GM10266 (cell line): ENCODE measurements around the gene DACT3.

Experiments used
- DNase-seq: peaks from one replicate; pipeline ENCODE4 v3.0.0; 2012; ENCODE audit errors: extremely low spot score
- CTCF ChIP-seq: IDR thresholded peaks from 2 replicates; pipeline ENCODE4 v1.5.1; 2012; ENCODE audit warnings: mild to moderate bottlenecking, low read depth; ENCODE audit not compliant: control insufficient read depth, insufficient read depth; ENCODE audit errors: missing control alignments

The DACT3 gene

GRCh38 chr19:46603752-46604231 lies 57.2 kb downstream of the DACT3 start:
- no peak for TF ChIP-seq CTCF
- DNase-seq = no peak

- TF ChIP-seq CTCF = no peak
- peak; percentile 44 for DNase-seq
Measured at GRCh38 chr19:46603195-46603637, 57.8 kb downstream of the DACT3 start.

- no peak for TF ChIP-seq CTCF
- DNase-seq = peak; percentile 17
Measured at GRCh38 chr19:46602392-46603194, 58.4 kb downstream of the DACT3 start.

- DNase-seq = peak; percentile 24
Measured at GRCh38 chr19:46601318-46602224, 59.4 kb downstream of the DACT3 start, which contains the start of gene CALM3. TSS of gene CALM3 (plus strand) at chr19:46601330. CDS start at chr19:46601435, 105 bp downstream.

GRCh38 chr19:46600384-46601317 lies 60.3 kb downstream of the DACT3 start:
- no peak for TF ChIP-seq CTCF
- peak; percentile 96 for DNase-seq

More at GRCh38 chr19:46601318-46602224, 59.4 kb downstream of the DACT3 start, which contains the start of gene CALM3:
- no peak for TF ChIP-seq CTCF

GRCh38 chr19:46599716-46600373 lies 61.1 kb downstream of the DACT3 start:
- DNase-seq = peak; percentile 10
- no peak for TF ChIP-seq CTCF
